SK-N-SH (cell line): ENCODE data around the gene WBP1L. TPM values are rescaled to one million over a fixed set of nuclear protein-coding genes. Genes with fewer than 3 reads are reported as not detected.
A peak's percentile ranks its signal among the peaks of the same experiment; 100 is the strongest.

Source experiments
- CTCF ChIA-PET: fragments of 300-600, 350-600 bp; formaldehyde crosslinking; extraction: SDS; loops from one replicate; lab custom pipeline; 2021; lab: Yijun Ruan, JAX
- POLR2A ChIA-PET: fragments of 350-600 bp; sonication (Branson Sonifier 250); formaldehyde crosslinking; extraction: SDS; loops from one replicate; lab custom pipeline; 2020; ENCODE audit warnings: antibody characterized with exemption, inconsistent platforms; lab: Yijun Ruan, JAX
- DNase-seq: peaks from one replicate; pipeline ENCODE4 v3.0.0; 2012
- H2AFZ ChIP-seq: fragments of 200-600 bp; sonication (generic); 2 replicates; pipeline ENCODE4 v1.8.1; 2016; ENCODE audit warnings: antibody characterized with exemption, mild to moderate bottlenecking, low read depth
- H3F3A ChIP-seq: fragments of 200-600 bp; sonication (generic); replicated peaks from 2 replicates; pipeline ENCODE3; 2016; ENCODE audit warnings: antibody characterized with exemption, mild to moderate bottlenecking; ENCODE audit not compliant: insufficient read depth
- H3K27ac ChIP-seq, 2 experiments: fragments of 200-500 bp in 1 of 2; fragments of 200-600 bp in 1 of 2; sonication (Bioruptor generic) in 1 of 2; sonication (generic), shearing (Covaris generic) in 1 of 2; 2 replicates each; pipeline versions ENCODE4 v1.5.1 to v1.6.1; 2014 to 2016; ENCODE audit warnings: low read depth in 2 of 2, inconsistent platforms in 1 of 2, low read length in 1 of 2, mild to moderate bottlenecking in 1 of 2, mixed read lengths in 1 of 2
- H3K27me3 ChIP-seq: fragments of 200-600 bp; sonication (generic), shearing (Covaris generic); 2 replicates; pipeline ENCODE4 v1.6.1; 2016; ENCODE audit warnings: mixed run types; ENCODE audit not compliant: insufficient read depth
- H3K36me3 ChIP-seq, 2 experiments: fragments of 200-500 bp in 1 of 2; fragments of 200-600 bp in 1 of 2; sonication (Bioruptor generic) in 1 of 2; sonication (generic) in 1 of 2; replicated peaks in 1 of 2; 2 replicates each; pipeline versions ENCODE3 to v1.5.1; 2014 to 2016; ENCODE audit warnings: low read length in 1 of 2, mild to moderate bottlenecking in 1 of 2; ENCODE audit not compliant: insufficient read depth in 2 of 2, control insufficient read depth in 1 of 2
- H3K4me1 ChIP-seq, 2 experiments: fragments of 200-500 bp in 1 of 2; fragments of 200-600 bp in 1 of 2; sonication (Bioruptor generic) in 1 of 2; sonication (generic), shearing (Covaris generic) in 1 of 2; 2 replicates each; pipeline versions ENCODE4 v1.5.1 to v1.6.1; 2014 to 2016; ENCODE audit warnings: low read depth in 1 of 2, low read length in 1 of 2, mixed run types in 1 of 2; ENCODE audit not compliant: insufficient read depth in 2 of 2, control insufficient read depth in 1 of 2
- H3K4me2 ChIP-seq: fragments of 200-600 bp; sonication (generic), shearing (Covaris generic); 2 replicates; pipeline ENCODE4 v1.6.1; 2017; ENCODE audit warnings: mixed run types
- H3K4me3 ChIP-seq, 2 experiments: fragments of 200-500 bp in 1 of 2; fragments of 200-600 bp in 1 of 2; sonication (Bioruptor generic) in 1 of 2; sonication (generic), shearing (Covaris generic) in 1 of 2; 2 replicates each; pipeline versions ENCODE4 v1.5.1 to v1.8.1; 2014 to 2016; ENCODE audit warnings: low read depth in 2 of 2, inconsistent platforms in 1 of 2, low read length in 1 of 2, mild to moderate bottlenecking in 1 of 2, mixed read lengths in 1 of 2, moderate library complexity in 1 of 2
- H3K79me2 ChIP-seq: fragments of 200-600 bp; sonication (generic); 2 replicates; pipeline ENCODE4 v1.8.1; 2017; ENCODE audit warnings: mild to moderate bottlenecking; ENCODE audit not compliant: insufficient read depth
- H3K9ac ChIP-seq: fragments of 200-600 bp; sonication (generic); 2 replicates; pipeline ENCODE4 v1.6.1; 2017; ENCODE audit warnings: mixed run types
- H3K9me2 ChIP-seq: fragments of 200-600 bp; sonication (generic); 2 replicates; pipeline ENCODE4 v1.6.1; 2017; ENCODE audit warnings: mixed run types
- H3K9me3 ChIP-seq: fragments of 200-600 bp; sonication (generic); 2 replicates; pipeline ENCODE4 v1.6.1; 2017; ENCODE audit warnings: mixed run types, mild to moderate bottlenecking, moderate library complexity
- H4K20me1 ChIP-seq: fragments of 200-600 bp; sonication (generic); 2 replicates; pipeline ENCODE4 v1.6.1; 2017; ENCODE audit warnings: mild to moderate bottlenecking, mixed run types; ENCODE audit not compliant: insufficient read depth
- ELF1 ChIP-seq: IDR thresholded peaks from 2 replicates; pipeline ENCODE4 v1.4.0; 2012
- EZH2phosphoT487 ChIP-seq: fragments of 200-600 bp; sonication (generic); IDR thresholded peaks from 2 replicates; pipeline ENCODE4 v1.6.1; 2017; ENCODE audit warnings: low read depth, mixed run types, mild to moderate bottlenecking, antibody characterized with exemption, moderate library complexity, borderline replicate concordance
- FOXM1 ChIP-seq: IDR thresholded peaks from 2 replicates; pipeline ENCODE4 v1.4.0; 2012; ENCODE audit warnings: low read depth, mild to moderate bottlenecking
- MEF2A ChIP-seq: IDR thresholded peaks from 2 replicates; pipeline ENCODE4 v1.4.0; 2012; ENCODE audit warnings: low read depth, borderline replicate concordance
- MXI1 ChIP-seq: IDR thresholded peaks from 2 replicates; pipeline ENCODE4 v1.6.1; 2012; ENCODE audit warnings: mild to moderate bottlenecking, low read depth, low read length, improper control_type of control experiment
- NFIC ChIP-seq: IDR thresholded peaks from 2 replicates; pipeline ENCODE4 v1.4.0; 2012; ENCODE audit warnings: borderline replicate concordance
- RXRA ChIP-seq: IDR thresholded peaks from 2 replicates; pipeline ENCODE4 v1.4.0; 2012; ENCODE audit warnings: low read depth, mild to moderate bottlenecking, borderline replicate concordance
- SMC3 ChIP-seq: IDR thresholded peaks from 2 replicates; pipeline ENCODE4 v1.6.1; 2012; ENCODE audit warnings: low read depth, low read length, improper control_type of control experiment
- TCF12 ChIP-seq: IDR thresholded peaks from 2 replicates; pipeline ENCODE4 v1.4.0; 2012
- WGBS: methylation state at CpG from one replicate; pipeline ENCODE4 v1.1.6; 2017; ENCODE audit warnings: low lambda C conversion rate; 5-methylcytosine and 5-hydroxymethylcytosine counted together
- polyA plus RNA-seq, 3 experiments: library from polyadenylated mRNA; depleted of rRNA; stranded (reverse); fragments of >200 nt; gene quantifications; 2 replicates each; pipeline ENCODE4 v1.2.3, GENCODE V29; 2012
- TF ChIP-seq, protein P1 (sequence below): fragments of 150-350 bp; IDR thresholded peaks from 2 replicates; pipeline ENCODE4 v1.6.1; 2017; ENCODE audit warnings: antibody characterized with exemption, low read length, low read depth, borderline replicate concordance
- TF ChIP-seq, protein P2 (sequence below): fragments of 200-600 bp; sonication (generic); IDR thresholded peaks from 2 replicates; pipeline ENCODE4 v1.6.1; 2017; ENCODE audit warnings: antibody characterized with exemption, mild to moderate bottlenecking, moderate library complexity

The WBP1L gene
- polyA plus RNA-seq, 1 of the 3 experiments (the other 2 are of a cell fraction): 22.8 TPM

DNA sequence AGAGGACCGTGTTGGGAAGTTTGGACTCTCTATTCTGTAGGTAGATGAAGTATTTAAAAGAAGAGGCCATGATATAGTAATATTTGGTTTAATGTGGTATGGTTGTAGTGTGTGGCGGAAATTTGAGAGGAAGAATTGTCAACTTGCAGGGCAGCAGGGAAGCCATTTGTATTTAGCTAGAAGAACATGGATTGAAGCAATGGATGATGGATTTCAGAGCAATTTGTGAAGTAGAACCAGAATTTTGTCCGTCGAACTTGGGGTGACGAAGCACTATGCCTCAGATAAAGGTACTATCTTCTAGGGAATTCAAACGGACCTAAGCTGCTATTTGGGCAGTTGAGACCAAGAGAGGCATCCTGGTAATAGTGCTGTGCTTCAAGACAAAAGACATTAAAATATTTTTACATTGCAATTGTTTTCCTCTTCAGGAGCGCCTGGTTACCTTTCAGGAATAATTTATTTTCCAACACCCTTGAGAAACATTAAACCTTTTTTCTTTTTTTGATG lies 615 bp upstream of the WBP1L start:
- peak overlapping the region; percentile 22 for H3K4me2 ChIP-seq
- 0 out of 2 replicates have a peak, but pooled peaks cover 3% of the 10 kb centered on the region for H4K20me1 ChIP-seq
- peak overlapping the region in 1 of 2 experiments; percentile 18; a peak in 1 of 4 replicates for H3K4me3 ChIP-seq
- H3K9ac ChIP-seq: no peak overlapping the region
- H2AFZ ChIP-seq: peak overlapping the region; percentile 98
- TF ChIP-seq MXI1: no peak
- TF ChIP-seq, protein P1, sequence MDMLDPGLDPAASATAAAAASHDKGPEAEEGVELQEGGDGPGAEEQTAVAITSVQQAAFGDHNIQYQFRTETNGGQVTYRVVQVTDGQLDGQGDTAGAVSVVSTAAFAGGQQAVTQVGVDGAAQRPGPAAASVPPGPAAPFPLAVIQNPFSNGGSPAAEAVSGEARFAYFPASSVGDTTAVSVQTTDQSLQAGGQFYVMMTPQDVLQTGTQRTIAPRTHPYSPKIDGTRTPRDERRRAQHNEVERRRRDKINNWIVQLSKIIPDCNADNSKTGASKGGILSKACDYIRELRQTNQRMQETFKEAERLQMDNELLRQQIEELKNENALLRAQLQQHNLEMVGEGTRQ: 0 out of 2 replicates have a peak, but pooled peaks have one; percentile 2
- CTCF ChIA-PET: interaction anchor here (1.0 to 2.5 kb wide), 3 partner anchors 11 to 92 kb away, joined by 3 to 5 read pairs (median 5); no protein-coding TSS in a partner anchor
- H3K27ac ChIP-seq: peak overlapping the region; percentile 21 to 29; a peak in 2 of 4 replicates
- H3K36me3 ChIP-seq: no peaks in the 10 kb centered on the region
- no peaks in the 10 kb centered on the region for H3K27me3 ChIP-seq
- DNase-seq: no peak
- peaks cover 44% of the 10 kb centered on the region for H3K79me2 ChIP-seq
- peaks cover 7% of the 10 kb centered on the region for H3F3A ChIP-seq
- POLR2A ChIA-PET: interaction anchor here (0.6 to 1.5 kb wide), 5 partner anchors 9 to 495 kb away, joined by 3 to 4 read pairs (median 3); no protein-coding TSS in a partner anchor
- H3K9me3 ChIP-seq: no peaks in the 10 kb centered on the region
- peaks cover 9 to 13% of the 10 kb centered on the region in 2 experiments; a peak in 1 of 4 replicates for H3K4me1 ChIP-seq
- no peaks in the 10 kb centered on the region for H3K9me2 ChIP-seq
- 32% methylated on average over 7 of the region's 7 CpGs for WGBS

DNA sequence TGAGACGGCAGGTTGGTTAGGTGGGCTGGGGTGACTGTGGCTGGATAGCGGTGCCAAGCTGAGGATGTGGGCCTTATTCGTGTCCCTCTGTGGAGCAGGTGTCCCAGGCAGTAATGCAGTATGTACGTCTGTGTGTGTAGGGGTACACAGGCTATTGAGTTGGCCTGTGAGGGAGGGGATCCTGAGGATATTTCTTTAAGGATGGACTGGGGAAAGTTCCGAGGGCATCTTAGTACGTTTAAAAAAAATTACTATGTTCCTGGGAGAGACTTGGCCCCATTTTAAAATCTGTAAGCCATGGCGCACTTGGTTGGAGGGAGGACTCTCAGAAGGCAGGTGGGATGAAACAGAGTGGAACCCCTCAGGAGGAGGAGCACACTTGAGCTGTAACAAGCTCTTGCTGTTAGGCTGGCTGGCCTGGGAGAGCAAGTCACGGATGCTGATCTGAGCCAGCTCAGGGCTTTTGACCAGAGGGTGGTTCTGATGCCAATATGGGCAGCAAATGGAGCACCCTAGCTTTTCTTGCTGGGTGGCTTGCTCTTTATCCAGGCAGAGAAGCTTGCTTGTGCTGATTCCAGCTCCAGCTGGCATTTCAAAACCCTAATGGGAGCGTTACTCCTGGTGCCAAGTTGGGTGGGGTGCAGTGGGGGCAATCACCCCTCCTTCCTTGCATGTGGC lies 765 bp downstream of the WBP1L start:
- TF ChIP-seq ELF1 (no peak), TCF12 (no peak), FOXM1 (no peak), RXRA (no peak), NFIC (no peak), SMC3 (no peak)
- Histone ChIP-seq H3K9me2 (no peaks in the 10 kb centered on the region), H4K20me1 (peaks cover 12% of the 10 kb centered on the region), H2AFZ (peak overlapping the region; percentile 38; the same call in 1 of the 2 replicates), H3K27ac (peak overlapping the region in 1 of 2 experiments; percentile 68; a peak in 2 of 4 replicates), H3K4me2 (peak overlapping the region; percentile 95), H3K27me3 (no peaks in the 10 kb centered on the region), H3K4me1 (peaks cover 8 to 9% of the 10 kb centered on the region in 2 experiments; a peak in 1 of 4 replicates), H3K79me2 (peaks cover 56% of the 10 kb centered on the region), H3K36me3 (no peaks in the 10 kb centered on the region), H3K9me3 (no peaks in the 10 kb centered on the region), H3K4me3 (peak overlapping the region; percentile 85 to 90), H3K9ac (peak overlapping the region; percentile 84), H3F3A (peaks cover 7% of the 10 kb centered on the region)
- 6% methylated on average over 9 of the region's 9 CpGs for WGBS
- ChIA-PET CTCF (interaction anchor here (1.0 to 2.5 kb wide), 3 partner anchors 8 to 447 kb away, joined by 3 to 5 read pairs (median 3); no protein-coding TSS in a partner anchor), POLR2A (interaction anchor here (1.5 kb wide), 1 partner anchor 121 kb away, joined by 4 read pairs; no protein-coding TSS in a partner anchor)
- no peak for DNase-seq

DNA sequence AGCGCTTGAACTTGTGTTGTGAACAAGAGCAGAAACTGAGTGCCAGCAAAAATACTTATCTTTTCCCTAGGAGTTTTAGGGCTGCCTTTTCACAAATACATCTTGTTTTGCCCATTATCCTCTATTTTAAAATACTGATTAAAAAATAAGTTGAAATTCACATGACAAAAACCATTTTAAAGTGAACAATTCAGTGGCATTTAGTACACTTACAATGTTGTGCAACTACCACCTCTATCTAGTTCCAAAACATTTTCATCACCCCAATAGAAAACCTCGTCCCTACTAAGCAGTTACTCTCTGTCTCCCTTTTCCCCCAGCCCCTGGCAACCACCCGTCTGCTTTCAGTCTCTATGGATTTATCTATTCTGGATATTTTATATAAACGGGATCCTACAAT lies 1.4 kb downstream of the WBP1L start:
- peaks cover 7% of the 10 kb centered on the region for H3F3A ChIP-seq
- peak overlapping the region; percentile 95 for H3K4me2 ChIP-seq
- peaks cover 5 to 9% of the 10 kb centered on the region in 2 experiments; a peak in 1 of 4 replicates for H3K4me1 ChIP-seq
- POLR2A ChIA-PET: no interaction called here
- peaks cover 63% of the 10 kb centered on the region for H3K79me2 ChIP-seq
- no peak overlapping the region for H3K27ac ChIP-seq
- H3K9ac ChIP-seq: peak overlapping the region; percentile 84; the same call in 1 of the 2 replicates
- TF ChIP-seq MEF2A: no peak
- no peak for TF ChIP-seq NFIC
- TF ChIP-seq, protein P2, sequence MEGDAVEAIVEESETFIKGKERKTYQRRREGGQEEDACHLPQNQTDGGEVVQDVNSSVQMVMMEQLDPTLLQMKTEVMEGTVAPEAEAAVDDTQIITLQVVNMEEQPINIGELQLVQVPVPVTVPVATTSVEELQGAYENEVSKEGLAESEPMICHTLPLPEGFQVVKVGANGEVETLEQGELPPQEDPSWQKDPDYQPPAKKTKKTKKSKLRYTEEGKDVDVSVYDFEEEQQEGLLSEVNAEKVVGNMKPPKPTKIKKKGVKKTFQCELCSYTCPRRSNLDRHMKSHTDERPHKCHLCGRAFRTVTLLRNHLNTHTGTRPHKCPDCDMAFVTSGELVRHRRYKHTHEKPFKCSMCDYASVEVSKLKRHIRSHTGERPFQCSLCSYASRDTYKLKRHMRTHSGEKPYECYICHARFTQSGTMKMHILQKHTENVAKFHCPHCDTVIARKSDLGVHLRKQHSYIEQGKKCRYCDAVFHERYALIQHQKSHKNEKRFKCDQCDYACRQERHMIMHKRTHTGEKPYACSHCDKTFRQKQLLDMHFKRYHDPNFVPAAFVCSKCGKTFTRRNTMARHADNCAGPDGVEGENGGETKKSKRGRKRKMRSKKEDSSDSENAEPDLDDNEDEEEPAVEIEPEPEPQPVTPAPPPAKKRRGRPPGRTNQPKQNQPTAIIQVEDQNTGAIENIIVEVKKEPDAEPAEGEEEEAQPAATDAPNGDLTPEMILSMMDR: no peak
- no peak for TF ChIP-seq EZH2phosphoT487
- H3K27me3 ChIP-seq: no peaks in the 10 kb centered on the region
- CTCF ChIA-PET: interaction anchor here (1.0 to 1.1 kb wide), 2 partner anchors 7 to 499 kb away, joined by 3 read pairs; no protein-coding TSS in a partner anchor
- peak overlapping the region; percentile 85 to 90 for H3K4me3 ChIP-seq
- H3K9me3 ChIP-seq: no peaks in the 10 kb centered on the region
- no peaks in the 10 kb centered on the region for H3K36me3 ChIP-seq
- peaks cover 12% of the 10 kb centered on the region for H4K20me1 ChIP-seq
- H2AFZ ChIP-seq: no peak overlapping the region
- no peak for DNase-seq
- no peaks in the 10 kb centered on the region for H3K9me2 ChIP-seq
- WGBS: 87% methylated on average over 4 of the region's 4 CpGs
